GM10266 (cell line): ENCODE measurements around the gene TMEM9B.

Experiments used
- DNase-seq: peaks from one replicate; pipeline ENCODE4 v3.0.0; 2012; ENCODE audit errors: extremely low spot score
- TF ChIP-seq, protein P1 (sequence below): IDR thresholded peaks from 2 replicates; pipeline ENCODE4 v1.5.1; 2012; ENCODE audit warnings: mild to moderate bottlenecking, low read depth; ENCODE audit not compliant: control insufficient read depth, insufficient read depth; ENCODE audit errors: missing control alignments

The TMEM9B gene

DNA sequence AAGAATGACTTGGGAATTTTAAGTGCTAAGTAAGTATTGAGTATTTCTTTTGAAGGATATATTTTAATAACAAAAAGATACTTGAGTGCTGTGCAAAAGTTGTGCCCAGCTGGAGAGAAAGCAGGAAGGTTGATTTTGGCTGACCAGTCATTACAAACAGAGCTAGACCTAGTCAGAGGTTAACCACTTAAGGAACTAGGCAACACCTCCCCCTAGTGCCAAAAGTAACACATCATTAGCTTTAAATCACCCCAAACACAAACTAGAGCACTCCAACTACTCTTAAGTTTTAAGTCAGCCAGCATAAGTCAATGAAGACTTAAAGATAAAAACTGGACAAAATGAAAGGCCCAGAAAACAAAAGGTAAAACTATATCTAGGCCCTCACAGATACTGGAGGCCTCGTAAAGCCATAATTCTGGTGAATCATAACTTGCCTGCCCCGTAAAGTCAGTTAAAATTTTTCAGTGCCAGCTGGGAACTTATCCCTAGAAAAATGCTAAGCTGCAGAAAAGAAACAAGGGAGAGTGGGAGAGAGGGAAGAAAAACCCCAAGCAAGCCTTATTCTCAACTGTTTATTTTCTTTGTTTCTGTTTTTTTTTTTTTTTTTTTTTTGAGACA lies 4.6 kb downstream of the TMEM9B start:
- TF ChIP-seq, protein P1, sequence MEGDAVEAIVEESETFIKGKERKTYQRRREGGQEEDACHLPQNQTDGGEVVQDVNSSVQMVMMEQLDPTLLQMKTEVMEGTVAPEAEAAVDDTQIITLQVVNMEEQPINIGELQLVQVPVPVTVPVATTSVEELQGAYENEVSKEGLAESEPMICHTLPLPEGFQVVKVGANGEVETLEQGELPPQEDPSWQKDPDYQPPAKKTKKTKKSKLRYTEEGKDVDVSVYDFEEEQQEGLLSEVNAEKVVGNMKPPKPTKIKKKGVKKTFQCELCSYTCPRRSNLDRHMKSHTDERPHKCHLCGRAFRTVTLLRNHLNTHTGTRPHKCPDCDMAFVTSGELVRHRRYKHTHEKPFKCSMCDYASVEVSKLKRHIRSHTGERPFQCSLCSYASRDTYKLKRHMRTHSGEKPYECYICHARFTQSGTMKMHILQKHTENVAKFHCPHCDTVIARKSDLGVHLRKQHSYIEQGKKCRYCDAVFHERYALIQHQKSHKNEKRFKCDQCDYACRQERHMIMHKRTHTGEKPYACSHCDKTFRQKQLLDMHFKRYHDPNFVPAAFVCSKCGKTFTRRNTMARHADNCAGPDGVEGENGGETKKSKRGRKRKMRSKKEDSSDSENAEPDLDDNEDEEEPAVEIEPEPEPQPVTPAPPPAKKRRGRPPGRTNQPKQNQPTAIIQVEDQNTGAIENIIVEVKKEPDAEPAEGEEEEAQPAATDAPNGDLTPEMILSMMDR = peak; percentile 61
- DNase-seq = peak; percentile 83

DNA sequence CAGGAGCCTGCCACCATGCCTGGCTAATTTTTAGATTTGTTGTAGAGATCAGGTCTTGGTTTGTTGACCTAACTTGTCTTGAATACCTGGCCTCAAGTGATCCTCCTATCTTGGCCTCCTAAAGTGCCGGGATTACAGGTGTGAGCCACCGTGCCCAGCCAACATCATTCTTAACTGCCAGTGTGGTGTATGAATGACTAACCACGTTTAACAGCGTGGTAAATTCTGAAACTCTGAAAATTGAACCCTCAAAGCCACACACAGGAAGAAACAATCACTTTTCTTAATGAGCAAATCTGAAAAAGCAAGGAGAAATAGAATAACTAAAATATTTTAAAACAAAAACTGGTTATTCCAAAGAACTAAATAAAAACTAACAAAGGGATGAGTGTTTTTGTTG lies 7.4 kb downstream of the TMEM9B start:
- TF ChIP-seq, protein P1 = no peak
- DNase-seq = no peak

DNA sequence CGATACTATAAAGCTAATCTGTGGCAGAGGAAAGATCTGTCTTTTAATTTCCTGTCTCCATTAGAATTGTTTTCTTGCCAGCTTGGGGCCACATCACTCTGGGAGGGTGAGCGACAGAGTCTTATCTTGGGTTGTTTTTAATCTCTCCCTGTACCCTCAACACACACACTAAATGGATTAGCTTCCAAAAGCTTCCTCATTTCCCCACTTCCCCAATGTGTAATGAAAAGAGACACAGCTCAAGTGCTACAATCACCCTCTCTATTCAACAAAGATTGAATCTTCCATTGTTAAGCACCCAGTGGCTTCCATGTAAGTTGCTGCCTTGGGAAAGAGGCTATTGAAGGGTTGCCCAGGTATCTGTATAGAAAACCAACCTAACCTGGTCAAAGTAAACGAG lies 15.4 kb downstream of the TMEM9B start:
- no peak for DNase-seq
- TF ChIP-seq, protein P1 = no peak

DNA sequence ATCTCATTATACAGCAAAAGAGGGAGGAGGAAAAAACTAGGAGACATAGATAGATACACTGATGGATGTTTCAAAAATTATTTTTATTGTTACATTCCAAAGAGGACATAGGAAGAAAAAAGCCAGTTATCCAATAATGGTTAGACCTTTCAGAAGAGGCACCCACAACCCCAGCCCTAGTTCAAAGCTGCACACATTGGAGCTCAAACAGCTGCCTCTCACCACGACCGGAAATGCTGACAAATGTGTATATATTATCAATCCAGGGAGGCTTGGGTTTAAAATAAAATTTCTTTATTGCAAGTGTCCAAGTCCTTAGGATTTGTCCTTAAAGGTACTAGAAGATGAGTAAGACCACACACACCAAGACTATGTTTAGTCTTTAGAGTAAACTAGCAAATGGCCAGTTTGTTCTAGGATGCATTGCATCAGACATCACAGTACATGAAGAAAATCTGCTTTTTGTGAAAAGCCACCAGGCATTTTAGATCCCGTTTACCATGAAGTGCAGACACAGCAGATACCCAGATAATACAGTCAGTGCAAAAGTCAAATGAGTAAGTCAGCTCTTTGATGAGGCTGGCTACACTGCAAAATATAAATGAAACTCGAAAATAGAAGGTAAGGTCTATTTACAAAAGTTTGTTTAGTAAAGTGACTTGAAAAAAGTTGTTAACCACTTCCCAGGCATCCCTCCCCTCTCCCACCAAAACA lies 16.9 kb downstream of the TMEM9B start:
- DNase-seq = no peak
- TF ChIP-seq, protein P1 = no peak

DNA sequence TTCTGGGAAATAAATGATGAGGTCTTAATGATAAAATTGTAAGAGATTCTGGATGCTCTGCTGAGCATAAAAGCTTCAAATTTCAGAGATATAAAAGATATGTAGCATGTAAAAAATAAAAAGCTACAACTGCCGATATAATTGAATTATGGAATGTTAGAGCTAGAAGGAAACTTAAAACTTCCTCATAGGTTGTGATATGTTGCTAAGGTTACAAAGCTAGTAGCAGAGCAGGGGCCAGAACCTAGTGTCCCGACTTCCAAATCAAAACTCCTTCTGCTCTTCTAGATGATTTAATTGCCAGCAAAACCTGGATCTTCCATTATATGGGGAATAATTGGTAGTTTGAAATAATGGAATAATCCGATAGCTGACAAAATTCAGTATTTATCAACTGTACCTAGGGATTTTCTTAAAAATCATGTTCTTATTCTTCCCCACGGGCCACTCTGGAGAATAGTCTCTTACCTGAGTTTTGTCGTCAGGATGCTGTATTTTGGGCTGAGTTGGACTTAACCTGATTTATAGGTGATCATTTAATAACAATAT lies 21.6 kb downstream of the TMEM9B start, which contains the start of gene ASCL3:
TSS of gene ASCL3 (minus strand) at position 499 of the 549 bp plus-strand sequence. CDS start 4,855 bp downstream, outside the sequence.
- no peak for DNase-seq
- TF ChIP-seq, protein P1 = no peak

DNA sequence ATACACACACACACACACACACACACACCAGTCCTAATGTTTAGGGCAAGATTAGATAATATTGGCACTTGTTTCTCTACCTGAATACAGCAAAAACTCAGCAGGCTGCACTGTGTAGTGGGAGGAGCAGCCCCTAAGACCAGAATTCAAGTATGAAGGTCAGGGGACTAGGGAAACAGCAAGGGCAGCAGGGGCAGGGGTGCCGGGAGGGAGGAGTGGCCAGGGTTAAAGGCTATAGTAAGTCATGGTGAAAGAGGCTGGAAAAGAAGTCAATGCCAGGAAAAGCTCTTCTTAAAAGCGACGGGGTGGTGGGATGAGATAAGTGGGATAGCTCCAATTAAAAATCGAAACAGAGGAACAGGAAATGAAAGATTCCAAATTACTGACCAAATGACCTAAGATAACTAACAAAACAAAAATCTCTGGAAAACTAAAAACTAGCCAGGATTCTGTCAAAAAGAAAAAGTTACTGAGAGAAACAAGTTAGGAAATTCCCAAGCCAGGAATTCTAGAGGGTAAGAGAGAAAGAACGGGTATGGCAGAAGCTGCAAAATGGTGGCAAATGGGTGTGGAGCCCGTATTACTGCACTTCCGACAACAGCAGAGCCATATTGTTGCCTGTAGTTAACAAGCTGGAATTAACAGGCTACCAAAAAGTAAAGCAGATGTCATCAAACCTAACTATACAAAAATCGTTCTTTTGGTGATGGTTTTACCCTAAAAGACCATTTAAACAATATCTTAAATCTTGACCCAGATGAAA lies 22.7 kb downstream of the TMEM9B start:
- TF ChIP-seq, protein P1 = no peak
- no peak for DNase-seq
